ENCODE data around the gene DIP2B. TPM values are rescaled to one million over a fixed set of nuclear protein-coding genes. Genes with fewer than 3 reads are reported as not detected.

Gene DIP2B
- total RNA-seq, 1 experiment from 2014 or later, result 30.2 TPM

DNA sequence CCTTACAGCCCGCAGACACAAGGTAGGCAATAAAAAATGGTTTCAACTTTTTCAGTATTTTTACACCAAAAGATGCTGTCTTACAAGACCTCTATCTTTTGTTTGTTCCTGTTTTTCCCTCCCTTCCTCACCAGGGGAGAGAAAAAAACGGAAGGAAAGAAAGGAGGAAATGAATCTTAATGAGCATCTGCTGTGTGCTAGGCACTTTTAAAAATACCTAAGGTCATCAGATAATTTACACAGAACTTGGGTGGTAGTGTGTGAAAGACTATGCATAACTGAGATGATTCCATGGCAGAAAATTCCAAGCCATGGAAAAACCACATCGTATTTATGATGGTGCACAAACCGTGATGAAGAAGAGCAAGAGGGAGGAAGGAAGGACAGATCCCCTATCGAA lies 121.2 kb downstream of the DIP2B start:
- H3K9me3 ChIP-seq (ENCODE audit: control insufficient read depth, insufficient read depth, low read depth, low read length), result no peaks in the 10 kb centered on the region
- peaks cover 26% of the 10 kb centered on the region for H3K4me1 ChIP-seq (ENCODE audit: control insufficient read depth, insufficient read depth, low read length)
- TF ChIP-seq TCF7L2 (IDR thresholded peaks at IDR 0.05; ENCODE audit: low read depth, low read length) (no peak), SIN3A (IDR thresholded peaks at IDR 0.05; ENCODE audit: borderline replicate concordance, insufficient read depth, low read depth, low read length) (no peak), POLR2AphosphoS5 (IDR thresholded peaks at IDR 0.05; ENCODE audit: low read depth, low read length) (no peak)
- POLR2A ChIA-PET, result no interaction called here
- in situ Hi-C loops (cut with HindIII; ENCODE audit: low pct_unique_long_range_greater_than_20kb, low sequenced_read_pairs), result no loop called here
- no peaks in the 10 kb centered on the region for H3K36me3 ChIP-seq (ENCODE audit: control insufficient read depth, insufficient read depth, low read length)
- DNase-seq (ENCODE audit: low read depth, low spot score) (no peak), ATAC-seq (no peak)
- H3K27me3 ChIP-seq (ENCODE audit: control insufficient read depth, insufficient read depth, low read length), result no peaks in the 10 kb centered on the region
- CTCF ChIA-PET, result no interaction called here
- H3K27ac ChIP-seq (ENCODE audit: low read length), result no peak overlapping the region
- intact Hi-C loops (cut with micrococcal nuclease; ENCODE audit: unreplicated experiment), result no loop called here
- no TSS peak for BruUV-seq (replicated peaks)
- H3K4me3 ChIP-seq (ENCODE audit: low read depth in 2 of 2, low read length in 2 of 2), result no peak overlapping the region

DNA sequence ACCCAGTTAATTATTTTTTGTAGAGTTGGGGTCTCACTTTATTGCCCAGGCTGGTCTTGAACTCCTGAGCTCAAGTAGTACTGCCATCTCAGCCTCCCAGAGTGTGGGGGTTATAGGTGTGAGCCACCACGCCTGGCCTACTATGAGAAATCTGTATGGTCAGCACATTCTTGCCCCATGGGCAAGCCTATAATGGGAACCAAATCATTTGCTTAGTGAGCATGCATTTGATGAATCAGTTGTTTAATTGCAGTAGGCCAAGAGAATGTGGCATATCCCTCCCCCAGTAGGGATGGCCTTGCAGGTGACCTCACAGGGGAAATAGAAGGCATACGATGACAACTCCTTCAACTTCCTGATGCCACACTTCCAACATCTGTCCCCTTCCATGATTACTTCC lies 122.7 kb downstream of the DIP2B start:
- in situ Hi-C loops (cut with HindIII; ENCODE audit: low pct_unique_long_range_greater_than_20kb, low sequenced_read_pairs), result no loop called here
- Histone ChIP-seq H3K9me3 (ENCODE audit: control insufficient read depth, insufficient read depth, low read depth, low read length) (no peaks in the 10 kb centered on the region), H3K36me3 (ENCODE audit: control insufficient read depth, insufficient read depth, low read length) (no peaks in the 10 kb centered on the region), H3K27ac (ENCODE audit: low read length) (no peak overlapping the region), H3K4me1 (ENCODE audit: control insufficient read depth, insufficient read depth, low read length) (peaks cover 15% of the 10 kb centered on the region), H3K4me3 (ENCODE audit: low read depth in 2 of 2, low read length in 2 of 2) (no peak overlapping the region), H3K27me3 (ENCODE audit: control insufficient read depth, insufficient read depth, low read length) (no peaks in the 10 kb centered on the region)
- POLR2A ChIA-PET, result no interaction called here
- CTCF ChIA-PET, result no interaction called here
- intact Hi-C loops (cut with micrococcal nuclease; ENCODE audit: unreplicated experiment), result no loop called here
- ATAC-seq (0 out of 2 replicates have a peak, but pooled peaks have one; percentile 20), DNase-seq (ENCODE audit: low read depth, low spot score) (no peak)
- TF ChIP-seq, protein P1, sequence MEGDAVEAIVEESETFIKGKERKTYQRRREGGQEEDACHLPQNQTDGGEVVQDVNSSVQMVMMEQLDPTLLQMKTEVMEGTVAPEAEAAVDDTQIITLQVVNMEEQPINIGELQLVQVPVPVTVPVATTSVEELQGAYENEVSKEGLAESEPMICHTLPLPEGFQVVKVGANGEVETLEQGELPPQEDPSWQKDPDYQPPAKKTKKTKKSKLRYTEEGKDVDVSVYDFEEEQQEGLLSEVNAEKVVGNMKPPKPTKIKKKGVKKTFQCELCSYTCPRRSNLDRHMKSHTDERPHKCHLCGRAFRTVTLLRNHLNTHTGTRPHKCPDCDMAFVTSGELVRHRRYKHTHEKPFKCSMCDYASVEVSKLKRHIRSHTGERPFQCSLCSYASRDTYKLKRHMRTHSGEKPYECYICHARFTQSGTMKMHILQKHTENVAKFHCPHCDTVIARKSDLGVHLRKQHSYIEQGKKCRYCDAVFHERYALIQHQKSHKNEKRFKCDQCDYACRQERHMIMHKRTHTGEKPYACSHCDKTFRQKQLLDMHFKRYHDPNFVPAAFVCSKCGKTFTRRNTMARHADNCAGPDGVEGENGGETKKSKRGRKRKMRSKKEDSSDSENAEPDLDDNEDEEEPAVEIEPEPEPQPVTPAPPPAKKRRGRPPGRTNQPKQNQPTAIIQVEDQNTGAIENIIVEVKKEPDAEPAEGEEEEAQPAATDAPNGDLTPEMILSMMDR (IDR thresholded peaks at IDR 0.05), result no peak
- TF ChIP-seq, protein P2, sequence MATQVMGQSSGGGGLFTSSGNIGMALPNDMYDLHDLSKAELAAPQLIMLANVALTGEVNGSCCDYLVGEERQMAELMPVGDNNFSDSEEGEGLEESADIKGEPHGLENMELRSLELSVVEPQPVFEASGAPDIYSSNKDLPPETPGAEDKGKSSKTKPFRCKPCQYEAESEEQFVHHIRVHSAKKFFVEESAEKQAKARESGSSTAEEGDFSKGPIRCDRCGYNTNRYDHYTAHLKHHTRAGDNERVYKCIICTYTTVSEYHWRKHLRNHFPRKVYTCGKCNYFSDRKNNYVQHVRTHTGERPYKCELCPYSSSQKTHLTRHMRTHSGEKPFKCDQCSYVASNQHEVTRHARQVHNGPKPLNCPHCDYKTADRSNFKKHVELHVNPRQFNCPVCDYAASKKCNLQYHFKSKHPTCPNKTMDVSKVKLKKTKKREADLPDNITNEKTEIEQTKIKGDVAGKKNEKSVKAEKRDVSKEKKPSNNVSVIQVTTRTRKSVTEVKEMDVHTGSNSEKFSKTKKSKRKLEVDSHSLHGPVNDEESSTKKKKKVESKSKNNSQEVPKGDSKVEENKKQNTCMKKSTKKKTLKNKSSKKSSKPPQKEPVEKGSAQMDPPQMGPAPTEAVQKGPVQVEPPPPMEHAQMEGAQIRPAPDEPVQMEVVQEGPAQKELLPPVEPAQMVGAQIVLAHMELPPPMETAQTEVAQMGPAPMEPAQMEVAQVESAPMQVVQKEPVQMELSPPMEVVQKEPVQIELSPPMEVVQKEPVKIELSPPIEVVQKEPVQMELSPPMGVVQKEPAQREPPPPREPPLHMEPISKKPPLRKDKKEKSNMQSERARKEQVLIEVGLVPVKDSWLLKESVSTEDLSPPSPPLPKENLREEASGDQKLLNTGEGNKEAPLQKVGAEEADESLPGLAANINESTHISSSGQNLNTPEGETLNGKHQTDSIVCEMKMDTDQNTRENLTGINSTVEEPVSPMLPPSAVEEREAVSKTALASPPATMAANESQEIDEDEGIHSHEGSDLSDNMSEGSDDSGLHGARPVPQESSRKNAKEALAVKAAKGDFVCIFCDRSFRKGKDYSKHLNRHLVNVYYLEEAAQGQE (IDR thresholded peaks at IDR 0.05; ENCODE audit: insufficient read depth in 1 of 2, low read depth in 2 of 2, low read length in 1 of 2), result no peak
- TF ChIP-seq SIN3A (IDR thresholded peaks at IDR 0.05; ENCODE audit: borderline replicate concordance, insufficient read depth, low read depth, low read length), result no peak
- no peak for TF ChIP-seq POLR2AphosphoS5 (IDR thresholded peaks at IDR 0.05; ENCODE audit: low read depth, low read length)
- BruUV-seq (replicated peaks), result no TSS peak

DNA sequence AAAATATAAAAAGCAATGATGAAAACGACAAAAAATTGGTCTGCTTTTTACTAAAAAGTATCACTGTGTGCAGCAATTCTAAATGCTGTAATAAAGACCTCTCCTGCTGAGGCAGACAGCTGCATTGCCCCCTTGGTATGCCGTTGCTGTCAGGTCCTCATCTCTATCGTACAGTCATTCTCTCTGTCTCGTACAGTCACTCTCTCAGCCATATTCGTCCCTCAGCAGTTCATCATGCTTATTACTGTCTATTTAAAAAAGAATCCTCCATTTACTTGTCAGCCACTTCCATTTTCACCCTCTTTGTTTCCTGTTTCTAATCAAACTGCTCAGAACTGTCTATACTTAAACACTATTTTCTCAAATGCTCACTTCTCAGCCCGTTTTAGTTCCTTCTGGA lies 123.6 kb downstream of the DIP2B start:
- intact Hi-C loops (cut with micrococcal nuclease; ENCODE audit: unreplicated experiment) (no loop called here), in situ Hi-C loops (cut with HindIII; ENCODE audit: low pct_unique_long_range_greater_than_20kb, low sequenced_read_pairs) (no loop called here)
- ChIA-PET CTCF (no interaction called here), POLR2A (interaction anchor here (0.6 kb wide), 1 partner anchor 481 kb away, joined by 7 read pairs; no protein-coding TSS in a partner anchor)
- TF ChIP-seq TCF7L2 (IDR thresholded peaks at IDR 0.05; ENCODE audit: low read depth, low read length), result no peak
- no peak for TF ChIP-seq POLR2AphosphoS5 (IDR thresholded peaks at IDR 0.05; ENCODE audit: low read depth, low read length)
- TF ChIP-seq, protein P1 (IDR thresholded peaks at IDR 0.05), result no peak
- TF ChIP-seq, protein P2 (IDR thresholded peaks at IDR 0.05; ENCODE audit: insufficient read depth in 1 of 2, low read depth in 2 of 2, low read length in 1 of 2), result no peak
- no peak for TF ChIP-seq SIN3A (IDR thresholded peaks at IDR 0.05; ENCODE audit: borderline replicate concordance, insufficient read depth, low read depth, low read length)
- peaks cover 15% of the 10 kb centered on the region for H3K4me1 ChIP-seq (ENCODE audit: control insufficient read depth, insufficient read depth, low read length)
- no peak overlapping the region for H3K4me3 ChIP-seq (ENCODE audit: low read depth in 2 of 2, low read length in 2 of 2)
- H3K27ac ChIP-seq (ENCODE audit: low read length), result no peak overlapping the region
- no peak for DNase-seq (ENCODE audit: low read depth, low spot score)
- no TSS peak for BruUV-seq (replicated peaks)
- ATAC-seq, result no peak
- no peaks in the 10 kb centered on the region for H3K27me3 ChIP-seq (ENCODE audit: control insufficient read depth, insufficient read depth, low read length)
- no peaks in the 10 kb centered on the region for H3K9me3 ChIP-seq (ENCODE audit: control insufficient read depth, insufficient read depth, low read depth, low read length)
- no peaks in the 10 kb centered on the region for H3K36me3 ChIP-seq (ENCODE audit: control insufficient read depth, insufficient read depth, low read length)

All from Panc1 (cell line).